ENCODE data around the gene SCN10A.

DNA sequence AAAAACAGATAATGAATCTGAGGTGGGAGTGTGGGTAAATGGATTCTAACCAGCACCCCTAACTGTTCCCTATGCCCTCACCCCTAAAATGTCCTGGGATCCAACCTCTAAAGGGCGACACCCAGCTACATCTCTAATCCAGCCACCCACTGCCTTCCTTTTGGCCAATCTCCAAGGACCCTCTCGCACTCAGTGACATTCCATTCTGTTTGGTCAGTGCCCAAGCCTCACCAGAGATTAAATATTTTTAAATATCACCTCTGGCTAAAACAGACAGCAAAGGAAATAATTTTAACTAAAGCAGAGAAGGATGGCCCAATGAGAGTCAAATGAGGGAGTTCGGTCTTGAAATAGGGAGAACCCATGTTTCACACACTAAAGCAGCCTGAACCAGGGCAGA lies 19.9 kb upstream of the SCN10A start:
- TF ChIP-seq ZFP3 (CRISPR knock-in tag; IDR thresholded peaks at IDR 0.05) (no peak), TOX (CRISPR knock-in tag; IDR thresholded peaks at IDR 0.05; ENCODE audit: borderline replicate concordance) (no peak), OSR1 (CRISPR knock-in tag; IDR thresholded peaks at IDR 0.05) (no peak), ZC3H10 (CRISPR knock-in tag; IDR thresholded peaks at IDR 0.05) (no peak), PPARA (CRISPR knock-in tag; IDR thresholded peaks at IDR 0.05; ENCODE audit: borderline replicate concordance) (no peak), BACH2 (CRISPR knock-in tag; IDR thresholded peaks at IDR 0.05; ENCODE audit: borderline replicate concordance) (no peak)
- TF ChIP-seq, protein P1, sequence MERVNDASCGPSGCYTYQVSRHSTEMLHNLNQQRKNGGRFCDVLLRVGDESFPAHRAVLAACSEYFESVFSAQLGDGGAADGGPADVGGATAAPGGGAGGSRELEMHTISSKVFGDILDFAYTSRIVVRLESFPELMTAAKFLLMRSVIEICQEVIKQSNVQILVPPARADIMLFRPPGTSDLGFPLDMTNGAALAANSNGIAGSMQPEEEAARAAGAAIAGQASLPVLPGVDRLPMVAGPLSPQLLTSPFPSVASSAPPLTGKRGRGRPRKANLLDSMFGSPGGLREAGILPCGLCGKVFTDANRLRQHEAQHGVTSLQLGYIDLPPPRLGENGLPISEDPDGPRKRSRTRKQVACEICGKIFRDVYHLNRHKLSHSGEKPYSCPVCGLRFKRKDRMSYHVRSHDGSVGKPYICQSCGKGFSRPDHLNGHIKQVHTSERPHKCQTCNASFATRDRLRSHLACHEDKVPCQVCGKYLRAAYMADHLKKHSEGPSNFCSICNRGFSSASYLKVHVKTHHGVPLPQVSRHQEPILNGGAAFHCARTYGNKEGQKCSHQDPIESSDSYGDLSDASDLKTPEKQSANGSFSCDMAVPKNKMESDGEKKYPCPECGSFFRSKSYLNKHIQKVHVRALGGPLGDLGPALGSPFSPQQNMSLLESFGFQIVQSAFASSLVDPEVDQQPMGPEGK (CRISPR knock-in tag; IDR thresholded peaks at IDR 0.05; ENCODE audit: borderline replicate concordance) = no peak
- TF ChIP-seq, protein P2, sequence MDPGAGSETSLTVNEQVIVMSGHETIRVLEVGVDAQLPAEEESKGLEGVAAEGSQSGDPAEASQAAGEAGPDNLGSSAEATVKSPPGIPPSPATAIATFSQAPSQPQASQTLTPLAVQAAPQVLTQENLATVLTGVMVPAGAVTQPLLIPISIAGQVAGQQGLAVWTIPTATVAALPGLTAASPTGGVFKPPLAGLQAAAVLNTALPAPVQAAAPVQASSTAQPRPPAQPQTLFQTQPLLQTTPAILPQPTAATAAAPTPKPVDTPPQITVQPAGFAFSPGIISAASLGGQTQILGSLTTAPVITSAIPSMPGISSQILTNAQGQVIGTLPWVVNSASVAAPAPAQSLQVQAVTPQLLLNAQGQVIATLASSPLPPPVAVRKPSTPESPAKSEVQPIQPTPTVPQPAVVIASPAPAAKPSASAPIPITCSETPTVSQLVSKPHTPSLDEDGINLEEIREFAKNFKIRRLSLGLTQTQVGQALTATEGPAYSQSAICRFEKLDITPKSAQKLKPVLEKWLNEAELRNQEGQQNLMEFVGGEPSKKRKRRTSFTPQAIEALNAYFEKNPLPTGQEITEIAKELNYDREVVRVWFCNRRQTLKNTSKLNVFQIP (CRISPR knock-in tag; IDR thresholded peaks at IDR 0.05; ENCODE audit: borderline replicate concordance, low read depth) = no peak
- TF ChIP-seq, protein P3, sequence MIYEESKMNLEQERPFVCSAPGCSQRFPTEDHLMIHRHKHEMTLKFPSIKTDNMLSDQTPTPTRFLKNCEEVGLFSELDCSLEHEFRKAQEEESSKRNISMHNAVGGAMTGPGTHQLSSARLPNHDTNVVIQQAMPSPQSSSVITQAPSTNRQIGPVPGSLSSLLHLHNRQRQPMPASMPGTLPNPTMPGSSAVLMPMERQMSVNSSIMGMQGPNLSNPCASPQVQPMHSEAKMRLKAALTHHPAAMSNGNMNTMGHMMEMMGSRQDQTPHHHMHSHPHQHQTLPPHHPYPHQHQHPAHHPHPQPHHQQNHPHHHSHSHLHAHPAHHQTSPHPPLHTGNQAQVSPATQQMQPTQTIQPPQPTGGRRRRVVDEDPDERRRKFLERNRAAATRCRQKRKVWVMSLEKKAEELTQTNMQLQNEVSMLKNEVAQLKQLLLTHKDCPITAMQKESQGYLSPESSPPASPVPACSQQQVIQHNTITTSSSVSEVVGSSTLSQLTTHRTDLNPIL (CRISPR knock-in tag; IDR thresholded peaks at IDR 0.05; ENCODE audit: low read depth) = no peak

All from SK-N-SH treated with all-trans-retinoic acid at 6 μM for 48 hours (cell line).